GM06990 (cell line): ENCODE data around the gene LGALS14.
"Not testable (repeated sequence)": the region's sequence is repeated elsewhere in the genome, so short reads cannot be mapped to it uniquely, and the experiment has no call there.

ENCODE experiments used
- DNase-seq: peaks from one replicate; pipeline ENCODE4 v3.0.0-alpha.2; 2011; ENCODE audit not compliant: insufficient read length; ENCODE audit errors: extremely low read depth
- H3K27me3 ChIP-seq: replicated peaks from 2 replicates; pipeline ENCODE4 v1.6.0; 2011; ENCODE audit warnings: low read length; ENCODE audit not compliant: control insufficient read depth, insufficient read depth
- H3K36me3 ChIP-seq: 2 replicates; pipeline ENCODE4 v1.5.1; 2011; ENCODE audit warnings: low read length; ENCODE audit not compliant: control insufficient read depth, insufficient read depth
- H3K4me3 ChIP-seq: replicated peaks from 2 replicates; pipeline ENCODE4 v1.5.1; 2011; ENCODE audit warnings: low read depth, mild to moderate bottlenecking, control low read depth, low read length
- TF ChIP-seq, protein P1 (sequence below): IDR thresholded peaks from 2 replicates; pipeline ENCODE4 v1.5.1; 2011; ENCODE audit warnings: low read length, control low read depth, mild to moderate bottlenecking, inconsistent platforms; ENCODE audit not compliant: insufficient read depth, poor library complexity, severe bottlenecking

Gene LGALS14

DNA sequence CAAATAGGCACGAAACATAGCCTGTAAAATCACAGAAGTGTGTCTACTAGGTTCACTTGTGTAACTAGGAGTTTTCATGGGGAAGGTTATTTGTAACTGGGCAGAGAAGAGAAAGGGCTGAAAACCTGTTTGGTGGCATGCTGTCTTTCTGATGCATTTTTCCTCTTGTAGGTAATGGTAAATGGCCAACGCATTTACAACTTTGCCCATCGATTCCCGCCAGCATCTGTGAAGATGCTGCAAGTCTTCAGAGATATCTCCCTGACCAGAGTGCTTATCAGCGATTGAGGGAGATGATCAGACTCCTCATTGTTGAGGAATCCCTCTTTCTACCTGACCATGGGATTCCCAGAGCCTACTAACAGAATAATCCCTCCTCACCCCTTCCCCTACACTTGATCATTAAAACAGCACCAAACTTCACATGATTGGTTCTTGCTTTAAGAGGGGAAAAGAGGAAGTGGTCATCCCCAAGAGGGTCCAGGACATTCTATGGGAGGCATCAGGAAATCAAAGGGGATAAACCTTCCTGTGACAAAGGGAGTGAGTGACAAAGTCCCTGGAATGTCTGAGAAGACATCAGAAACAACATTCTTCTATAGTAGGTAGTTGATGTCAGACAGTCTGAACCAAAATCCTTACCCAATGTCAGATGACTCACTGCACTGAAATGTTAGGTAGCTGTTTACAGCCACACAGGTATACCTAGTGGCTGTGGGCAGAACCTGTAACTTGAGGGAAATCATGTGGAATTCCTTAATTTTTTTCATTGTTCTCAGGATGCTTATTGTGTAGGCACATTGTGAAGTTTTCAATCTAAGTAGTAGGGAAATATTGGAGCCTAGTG lies 5.0 kb downstream of the LGALS14 start:
- no peak overlapping the region for H3K4me3 ChIP-seq
- DNase-seq: no peak
- TF ChIP-seq, protein P1, sequence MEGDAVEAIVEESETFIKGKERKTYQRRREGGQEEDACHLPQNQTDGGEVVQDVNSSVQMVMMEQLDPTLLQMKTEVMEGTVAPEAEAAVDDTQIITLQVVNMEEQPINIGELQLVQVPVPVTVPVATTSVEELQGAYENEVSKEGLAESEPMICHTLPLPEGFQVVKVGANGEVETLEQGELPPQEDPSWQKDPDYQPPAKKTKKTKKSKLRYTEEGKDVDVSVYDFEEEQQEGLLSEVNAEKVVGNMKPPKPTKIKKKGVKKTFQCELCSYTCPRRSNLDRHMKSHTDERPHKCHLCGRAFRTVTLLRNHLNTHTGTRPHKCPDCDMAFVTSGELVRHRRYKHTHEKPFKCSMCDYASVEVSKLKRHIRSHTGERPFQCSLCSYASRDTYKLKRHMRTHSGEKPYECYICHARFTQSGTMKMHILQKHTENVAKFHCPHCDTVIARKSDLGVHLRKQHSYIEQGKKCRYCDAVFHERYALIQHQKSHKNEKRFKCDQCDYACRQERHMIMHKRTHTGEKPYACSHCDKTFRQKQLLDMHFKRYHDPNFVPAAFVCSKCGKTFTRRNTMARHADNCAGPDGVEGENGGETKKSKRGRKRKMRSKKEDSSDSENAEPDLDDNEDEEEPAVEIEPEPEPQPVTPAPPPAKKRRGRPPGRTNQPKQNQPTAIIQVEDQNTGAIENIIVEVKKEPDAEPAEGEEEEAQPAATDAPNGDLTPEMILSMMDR: no peak
- no peaks in the 10 kb centered on the region for H3K27me3 ChIP-seq
- no peaks in the 10 kb centered on the region for H3K36me3 ChIP-seq

DNA sequence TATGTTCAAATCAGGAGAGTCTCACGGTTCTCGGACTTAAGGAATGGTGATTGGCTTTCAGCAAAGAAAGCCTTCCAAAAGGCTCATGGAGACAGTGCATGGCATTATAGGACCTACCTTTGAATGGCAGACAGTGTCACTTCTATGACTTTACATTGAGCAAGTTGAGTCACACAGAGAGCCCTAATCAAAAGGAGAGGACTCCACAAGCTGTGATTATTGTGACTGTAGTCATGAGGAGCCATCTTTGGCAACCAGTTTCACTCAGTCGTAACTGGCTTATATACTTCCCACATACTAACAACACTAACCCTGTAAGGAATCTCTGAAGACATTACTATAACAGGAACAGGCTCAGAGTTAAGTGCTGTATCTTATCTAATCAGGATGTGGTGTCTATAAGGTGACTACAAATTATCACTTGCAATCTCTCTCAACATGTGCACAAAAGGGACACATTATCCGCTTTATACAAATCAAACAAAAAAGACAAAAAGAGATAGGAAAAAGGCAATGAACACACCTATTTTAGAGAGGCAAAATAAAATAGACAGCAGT lies 6.1 kb downstream of the LGALS14 start:
- no peak for DNase-seq
- H3K36me3 ChIP-seq: no peaks in the 10 kb centered on the region
- no peak overlapping the region for H3K4me3 ChIP-seq
- H3K27me3 ChIP-seq: no peaks in the 10 kb centered on the region
- TF ChIP-seq, protein P1: no peak

DNA sequence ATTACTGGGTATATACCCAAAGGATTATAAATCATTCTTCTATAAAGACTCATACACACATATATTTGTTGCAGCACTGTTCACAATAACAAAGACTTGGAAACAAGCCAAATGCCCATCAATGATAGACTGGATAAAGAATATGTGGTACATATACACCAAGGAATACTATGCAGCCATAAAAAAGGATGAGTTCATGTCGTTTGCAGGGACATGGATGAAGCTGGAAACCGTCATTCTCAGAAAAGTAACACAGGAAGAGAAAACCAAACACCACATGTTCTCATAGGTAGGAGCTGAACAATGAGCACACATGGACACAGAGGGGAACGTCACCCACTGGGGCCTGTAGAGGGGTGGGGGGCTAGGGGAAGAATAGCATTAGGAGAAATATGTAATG lies 15.9 kb downstream of the LGALS14 start:
- DNase-seq, H3K4me3 ChIP-seq, H3K27me3 ChIP-seq, H3K36me3 ChIP-seq: not testable (repeated sequence)

DNA sequence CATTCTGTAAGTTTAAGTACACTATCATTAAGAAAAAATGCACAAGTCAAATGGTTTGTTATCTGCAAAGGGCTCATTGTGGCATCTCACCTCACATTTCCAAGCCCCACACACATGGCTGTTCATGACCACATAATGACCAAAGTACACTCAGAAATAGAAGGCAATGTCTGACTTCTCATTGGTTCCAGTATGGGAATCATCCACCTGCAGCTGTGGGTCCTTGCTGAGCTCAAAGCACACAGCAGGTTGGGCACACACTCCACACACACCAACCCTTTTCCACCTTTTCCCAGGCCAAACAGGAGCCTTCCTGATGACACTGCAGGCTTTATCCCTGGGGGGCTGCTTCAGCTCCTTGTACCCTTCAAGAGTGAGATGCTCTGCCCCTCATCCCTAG lies 21.7 kb downstream of the LGALS14 start:
- H3K27me3 ChIP-seq: no peaks in the 10 kb centered on the region
- H3K4me3 ChIP-seq: no peak overlapping the region
- no peaks in the 10 kb centered on the region for H3K36me3 ChIP-seq
- TF ChIP-seq, protein P1: no peak
- no peak for DNase-seq

DNA sequence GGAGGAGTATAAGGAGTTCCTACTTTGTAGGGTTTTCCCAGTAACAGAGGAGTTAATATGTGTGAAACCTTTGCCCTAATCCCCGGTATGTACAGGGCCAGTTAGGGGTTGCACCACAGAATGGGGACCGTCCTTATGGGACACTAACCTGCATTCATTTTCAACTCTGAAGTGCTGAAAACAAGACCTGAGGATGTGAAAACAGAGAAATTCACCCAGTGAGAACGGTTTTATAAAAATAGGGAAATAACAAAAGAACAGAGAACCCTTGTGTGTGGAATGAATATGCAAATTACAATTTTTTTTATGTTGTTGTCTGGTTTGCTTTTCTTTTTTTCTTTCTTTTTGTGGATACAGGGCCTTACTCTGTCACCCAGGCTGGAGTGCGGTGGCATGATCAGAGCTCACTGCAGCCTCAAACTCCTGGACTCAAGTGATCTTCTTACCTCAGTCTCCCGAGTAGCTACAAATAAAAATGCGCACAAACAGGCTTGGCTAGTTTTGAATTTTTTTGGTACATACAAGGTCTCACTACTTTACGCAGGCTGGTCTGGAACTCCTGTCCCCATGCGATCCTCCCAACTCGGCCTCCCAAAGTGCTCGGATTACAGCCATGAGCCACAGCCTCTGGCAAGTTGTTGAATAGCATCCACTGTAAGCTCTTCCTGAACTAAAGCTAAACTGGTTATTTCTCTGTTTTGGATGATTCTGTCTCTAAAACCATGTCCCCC lies 23.0 kb downstream of the LGALS14 start:
- TF ChIP-seq, protein P1: no peak
- no peak overlapping the region for H3K4me3 ChIP-seq
- no peaks in the 10 kb centered on the region for H3K27me3 ChIP-seq
- no peak for DNase-seq
- no peaks in the 10 kb centered on the region for H3K36me3 ChIP-seq

DNA sequence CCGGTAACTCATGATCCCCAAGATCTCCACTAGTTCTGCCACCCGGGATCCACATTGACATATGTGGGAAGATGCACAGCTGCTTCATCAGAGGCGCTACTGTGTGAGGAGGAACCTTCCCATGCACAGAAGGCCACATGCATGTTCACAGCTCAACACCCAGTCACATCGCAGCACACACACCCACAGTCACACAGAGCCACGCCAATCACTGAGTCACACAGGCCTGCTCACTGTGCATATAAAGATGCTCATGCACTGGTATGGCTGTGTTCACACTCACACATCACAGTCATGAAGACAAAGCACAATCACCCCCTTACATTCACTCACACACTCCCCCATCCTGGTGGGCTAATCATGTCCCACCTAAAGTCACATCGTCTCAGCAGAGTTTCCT lies 23.8 kb downstream of the LGALS14 start:
- TF ChIP-seq, protein P1: no peak
- Histone ChIP-seq H3K4me3 (no peak overlapping the region), H3K27me3 (no peaks in the 10 kb centered on the region), H3K36me3 (no peaks in the 10 kb centered on the region)
- no peak for DNase-seq
